Measurements from ENCODE around the gene UBD.

The UBD gene

GRCh38 chr6:29558439-29559079, 973 bp downstream of the UBD start:
- no peak overlapping the region for H3K4me3 ChIP-seq (ENCODE audit: low read length)
- no peaks in the 10 kb centered on the region for H3K9me3 ChIP-seq (ENCODE audit: control insufficient read depth, low read depth, low read length)
- no peaks in the 10 kb centered on the region for H3K36me3 ChIP-seq (ENCODE audit: control insufficient read depth, low read depth, low read length)
- no peak overlapping the region for H3K27ac ChIP-seq (ENCODE audit: low read length)
- peaks cover 49% of the 10 kb centered on the region for H3K27me3 ChIP-seq (ENCODE audit: control insufficient read depth, insufficient read depth, low read length)
- H3K9ac ChIP-seq (ENCODE audit: low read length), result no peak overlapping the region
- H3K4me1 ChIP-seq (ENCODE audit: control insufficient read depth, low read depth, low read length), result peaks cover 22% of the 10 kb centered on the region

GRCh38 chr6:29557320-29557719, 2.2 kb downstream of the UBD start:
- Histone ChIP-seq H3K9me3 (ENCODE audit: control insufficient read depth, low read depth, low read length) (no peaks in the 10 kb centered on the region), H3K9ac (ENCODE audit: low read length) (no peak overlapping the region), H3K4me1 (ENCODE audit: control insufficient read depth, low read depth, low read length) (peaks cover 28% of the 10 kb centered on the region), H3K4me3 (ENCODE audit: low read length) (peak overlapping the region; percentile 36), H3K27ac (ENCODE audit: low read length) (no peak overlapping the region), H3K27me3 (ENCODE audit: control insufficient read depth, insufficient read depth, low read length) (peaks cover 62% of the 10 kb centered on the region), H3K36me3 (ENCODE audit: control insufficient read depth, low read depth, low read length) (no peaks in the 10 kb centered on the region)

GRCh38 chr6:29554764-29555163, 4.8 kb downstream of the UBD start:
- H3K9ac ChIP-seq (ENCODE audit: low read length), result no peak overlapping the region
- H3K9me3 ChIP-seq (ENCODE audit: control insufficient read depth, low read depth, low read length), result no peaks in the 10 kb centered on the region
- H3K4me3 ChIP-seq (ENCODE audit: low read length), result no peak overlapping the region
- no peaks in the 10 kb centered on the region for H3K36me3 ChIP-seq (ENCODE audit: control insufficient read depth, low read depth, low read length)
- peaks cover 26% of the 10 kb centered on the region for H3K4me1 ChIP-seq (ENCODE audit: control insufficient read depth, low read depth, low read length)
- H3K27me3 ChIP-seq (ENCODE audit: control insufficient read depth, insufficient read depth, low read length), result peaks cover 69% of the 10 kb centered on the region
- no peak overlapping the region for H3K27ac ChIP-seq (ENCODE audit: low read length)

- Histone ChIP-seq H3K4me3 (ENCODE audit: low read length) (peak overlapping the region; percentile 52), H3K27me3 (ENCODE audit: control insufficient read depth, insufficient read depth, low read length) (peaks cover 65% of the 10 kb centered on the region)
Observed at GRCh38 chr6:29553268-29554057, 6.1 kb downstream of the UBD start.

GRCh38 chr6:29552512-29553051, 7.0 kb downstream of the UBD start:
- H3K27ac ChIP-seq (ENCODE audit: low read length), result no peak overlapping the region
- H3K9ac ChIP-seq (ENCODE audit: low read length), result no peak overlapping the region
- H3K27me3 ChIP-seq (ENCODE audit: control insufficient read depth, insufficient read depth, low read length), result peaks cover 65% of the 10 kb centered on the region
- H3K4me3 ChIP-seq (ENCODE audit: low read length), result peak overlapping the region; percentile 52
- peaks cover 14% of the 10 kb centered on the region for H3K4me1 ChIP-seq (ENCODE audit: control insufficient read depth, low read depth, low read length)
- no peaks in the 10 kb centered on the region for H3K36me3 ChIP-seq (ENCODE audit: control insufficient read depth, low read depth, low read length)
- no peaks in the 10 kb centered on the region for H3K9me3 ChIP-seq (ENCODE audit: control insufficient read depth, low read depth, low read length)

More at GRCh38 chr6:29553268-29554057, 6.1 kb downstream of the UBD start:
- no peaks in the 10 kb centered on the region for H3K9me3 ChIP-seq (ENCODE audit: control insufficient read depth, low read depth, low read length)
- no peak overlapping the region for H3K9ac ChIP-seq (ENCODE audit: low read length)
- H3K36me3 ChIP-seq (ENCODE audit: control insufficient read depth, low read depth, low read length), result no peaks in the 10 kb centered on the region
- no peak overlapping the region for H3K27ac ChIP-seq (ENCODE audit: low read length)
- peaks cover 19% of the 10 kb centered on the region for H3K4me1 ChIP-seq (ENCODE audit: control insufficient read depth, low read depth, low read length)

GRCh38 chr6:29547573-29547972, 12.0 kb downstream of the UBD start:
- no peaks in the 10 kb centered on the region for H3K9me3 ChIP-seq (ENCODE audit: control insufficient read depth, low read depth, low read length)
- H3K36me3 ChIP-seq (ENCODE audit: control insufficient read depth, low read depth, low read length), result no peaks in the 10 kb centered on the region
- no peak overlapping the region for H3K4me3 ChIP-seq (ENCODE audit: low read length)
- H3K27ac ChIP-seq (ENCODE audit: low read length), result no peak overlapping the region
- H3K9ac ChIP-seq (ENCODE audit: low read length), result no peak overlapping the region
- peaks cover 16% of the 10 kb centered on the region for H3K27me3 ChIP-seq (ENCODE audit: control insufficient read depth, insufficient read depth, low read length)
- peaks cover under 1% of the 10 kb centered on the region for H3K4me1 ChIP-seq (ENCODE audit: control insufficient read depth, low read depth, low read length)

- Histone ChIP-seq H3K36me3 (ENCODE audit: control insufficient read depth, low read depth, low read length) (no peaks in the 10 kb centered on the region), H3K4me1 (ENCODE audit: control insufficient read depth, low read depth, low read length) (no peaks in the 10 kb centered on the region), H3K9ac (ENCODE audit: low read length) (no peak overlapping the region), H3K4me3 (ENCODE audit: low read length) (no peak overlapping the region), H3K27me3 (ENCODE audit: control insufficient read depth, insufficient read depth, low read length) (no peaks in the 10 kb centered on the region), H3K27ac (ENCODE audit: low read length) (no peak overlapping the region), H3K9me3 (ENCODE audit: control insufficient read depth, low read depth, low read length) (no peaks in the 10 kb centered on the region)
Observed at GRCh38 chr6:29537714-29538403, 21.7 kb downstream of the UBD start.

- Histone ChIP-seq H3K27ac (ENCODE audit: low read length) (no peak overlapping the region), H3K36me3 (ENCODE audit: control insufficient read depth, low read depth, low read length) (no peaks in the 10 kb centered on the region), H3K4me1 (ENCODE audit: control insufficient read depth, low read depth, low read length) (no peaks in the 10 kb centered on the region), H3K9me3 (ENCODE audit: control insufficient read depth, low read depth, low read length) (no peaks in the 10 kb centered on the region), H3K4me3 (ENCODE audit: low read length) (no peak overlapping the region), H3K27me3 (ENCODE audit: control insufficient read depth, insufficient read depth, low read length) (no peaks in the 10 kb centered on the region), H3K9ac (ENCODE audit: low read length) (no peak overlapping the region)
Observed at GRCh38 chr6:29532320-29532951, 27.1 kb downstream of the UBD start.

GRCh38 chr6:29531668-29532067, 27.9 kb downstream of the UBD start:
- Histone ChIP-seq H3K36me3 (ENCODE audit: control insufficient read depth, low read depth, low read length) (no peaks in the 10 kb centered on the region), H3K4me1 (ENCODE audit: control insufficient read depth, low read depth, low read length) (no peaks in the 10 kb centered on the region), H3K27me3 (ENCODE audit: control insufficient read depth, insufficient read depth, low read length) (no peaks in the 10 kb centered on the region), H3K9ac (ENCODE audit: low read length) (no peak overlapping the region), H3K9me3 (ENCODE audit: control insufficient read depth, low read depth, low read length) (no peaks in the 10 kb centered on the region), H3K4me3 (ENCODE audit: low read length) (no peak overlapping the region), H3K27ac (ENCODE audit: low read length) (no peak overlapping the region)

- Histone ChIP-seq H3K4me1 (ENCODE audit: control insufficient read depth, low read depth, low read length) (no peaks in the 10 kb centered on the region), H3K9ac (ENCODE audit: low read length) (no peak overlapping the region), H3K4me3 (ENCODE audit: low read length) (no peak overlapping the region), H3K27ac (ENCODE audit: low read length) (no peak overlapping the region), H3K27me3 (ENCODE audit: control insufficient read depth, insufficient read depth, low read length) (no peaks in the 10 kb centered on the region), H3K9me3 (ENCODE audit: control insufficient read depth, low read depth, low read length) (no peaks in the 10 kb centered on the region), H3K36me3 (ENCODE audit: control insufficient read depth, low read depth, low read length) (no peaks in the 10 kb centered on the region)
Observed at GRCh38 chr6:29530671-29531310, 28.7 kb downstream of the UBD start.

- H3K9ac ChIP-seq (ENCODE audit: low read length), result no peak overlapping the region
- no peaks in the 10 kb centered on the region for H3K36me3 ChIP-seq (ENCODE audit: control insufficient read depth, low read depth, low read length)
- no peaks in the 10 kb centered on the region for H3K27me3 ChIP-seq (ENCODE audit: control insufficient read depth, insufficient read depth, low read length)
- no peaks in the 10 kb centered on the region for H3K9me3 ChIP-seq (ENCODE audit: control insufficient read depth, low read depth, low read length)
- H3K4me3 ChIP-seq (ENCODE audit: low read length), result no peak overlapping the region
- H3K4me1 ChIP-seq (ENCODE audit: control insufficient read depth, low read depth, low read length), result peaks cover 8% of the 10 kb centered on the region
- no peak overlapping the region for H3K27ac ChIP-seq (ENCODE audit: low read length)
Observed at GRCh38 chr6:29529956-29530355, 29.6 kb downstream of the UBD start.
